ENCODE results near the gene CLK4.

CLK4 gene

GRCh38 chr5:178561746-178562264 lies 65.0 kb downstream of the CLK4 start:
- no peak overlapping the region for H3K4me3 ChIP-seq (ENCODE audit: low read length)
- no peaks in the 10 kb centered on the region for H3K36me3 ChIP-seq (ENCODE audit: control insufficient read depth, low read depth, low read length)
- no peak overlapping the region for H3K27ac ChIP-seq (ENCODE audit: low read length)
- no peak overlapping the region for H3K9ac ChIP-seq (ENCODE audit: low read length)
- H3K27me3 ChIP-seq (ENCODE audit: control insufficient read depth, insufficient read depth, low read length), result no peaks in the 10 kb centered on the region
- H3K9me3 ChIP-seq (ENCODE audit: control insufficient read depth, low read depth, low read length), result no peaks in the 10 kb centered on the region
- peaks cover 36% of the 10 kb centered on the region for H3K4me1 ChIP-seq (ENCODE audit: control insufficient read depth, low read depth, low read length)

GRCh38 chr5:178560911-178561310 lies 65.9 kb downstream of the CLK4 start:
- H3K4me1 ChIP-seq (ENCODE audit: control insufficient read depth, low read depth, low read length), result peaks cover 39% of the 10 kb centered on the region
- H3K9me3 ChIP-seq (ENCODE audit: control insufficient read depth, low read depth, low read length), result no peaks in the 10 kb centered on the region
- no peak overlapping the region for H3K9ac ChIP-seq (ENCODE audit: low read length)
- no peaks in the 10 kb centered on the region for H3K27me3 ChIP-seq (ENCODE audit: control insufficient read depth, insufficient read depth, low read length)
- H3K36me3 ChIP-seq (ENCODE audit: control insufficient read depth, low read depth, low read length), result no peaks in the 10 kb centered on the region
- no peak overlapping the region for H3K27ac ChIP-seq (ENCODE audit: low read length)
- no peak overlapping the region for H3K4me3 ChIP-seq (ENCODE audit: low read length)

GRCh38 chr5:178557416-178557815 lies 69.4 kb downstream of the CLK4 start:
- Histone ChIP-seq H3K27me3 (ENCODE audit: control insufficient read depth, insufficient read depth, low read length) (peaks cover 7% of the 10 kb centered on the region), H3K9ac (ENCODE audit: low read length) (no peak overlapping the region), H3K4me3 (ENCODE audit: low read length) (no peak overlapping the region), H3K4me1 (ENCODE audit: control insufficient read depth, low read depth, low read length) (peaks cover 35% of the 10 kb centered on the region), H3K9me3 (ENCODE audit: control insufficient read depth, low read depth, low read length) (no peaks in the 10 kb centered on the region), H3K27ac (ENCODE audit: low read length) (no peak overlapping the region), H3K36me3 (ENCODE audit: control insufficient read depth, low read depth, low read length) (no peaks in the 10 kb centered on the region)

GRCh38 chr5:178555771-178556211 lies 71.1 kb downstream of the CLK4 start:
- H3K27ac ChIP-seq (ENCODE audit: low read length), result peak overlapping the region; percentile 79
- no peaks in the 10 kb centered on the region for H3K9me3 ChIP-seq (ENCODE audit: control insufficient read depth, low read depth, low read length)

GRCh38 chr5:178555005-178555404 lies 71.8 kb downstream of the CLK4 start:
- H3K4me1 ChIP-seq (ENCODE audit: control insufficient read depth, low read depth, low read length), result peaks cover 19% of the 10 kb centered on the region

More at GRCh38 chr5:178555771-178556211, 71.1 kb downstream of the CLK4 start:
- no peak overlapping the region for H3K9ac ChIP-seq (ENCODE audit: low read length)
- peaks cover 7% of the 10 kb centered on the region for H3K27me3 ChIP-seq (ENCODE audit: control insufficient read depth, insufficient read depth, low read length)
- no peak overlapping the region for H3K4me3 ChIP-seq (ENCODE audit: low read length)
- peaks cover 25% of the 10 kb centered on the region for H3K4me1 ChIP-seq (ENCODE audit: control insufficient read depth, low read depth, low read length)
- no peaks in the 10 kb centered on the region for H3K36me3 ChIP-seq (ENCODE audit: control insufficient read depth, low read depth, low read length)

DNA sequence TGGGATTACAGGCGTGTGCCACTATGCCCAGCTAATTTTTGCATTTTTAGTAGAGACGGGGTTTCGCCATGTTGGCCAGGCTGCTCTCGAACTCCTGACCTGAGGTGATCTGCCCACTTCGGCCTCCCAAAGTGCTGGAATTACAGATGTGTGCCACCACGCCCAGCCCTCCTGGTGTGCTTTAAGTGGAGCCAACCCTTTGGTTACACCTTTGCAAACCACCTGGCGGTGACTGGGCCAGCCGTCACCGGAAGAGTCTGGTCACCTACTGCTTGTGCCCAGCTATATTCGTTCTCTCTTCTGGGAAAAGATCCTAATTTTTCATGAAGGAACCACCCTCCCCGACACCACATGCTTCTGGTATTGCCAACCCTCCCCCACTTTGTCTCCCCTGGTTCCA lies 72.5 kb downstream of the CLK4 start:
- no peaks in the 10 kb centered on the region for H3K9me3 ChIP-seq (ENCODE audit: control insufficient read depth, low read depth, low read length)
- peaks cover 19% of the 10 kb centered on the region for H3K4me1 ChIP-seq (ENCODE audit: control insufficient read depth, low read depth, low read length)
- H3K4me3 ChIP-seq (ENCODE audit: low read length), result no peak overlapping the region
- no peak overlapping the region for H3K9ac ChIP-seq (ENCODE audit: low read length)
- peaks cover 7% of the 10 kb centered on the region for H3K27me3 ChIP-seq (ENCODE audit: control insufficient read depth, insufficient read depth, low read length)
- no peak overlapping the region for H3K27ac ChIP-seq (ENCODE audit: low read length)
- no peaks in the 10 kb centered on the region for H3K36me3 ChIP-seq (ENCODE audit: control insufficient read depth, low read depth, low read length)

More at GRCh38 chr5:178555005-178555404, 71.8 kb downstream of the CLK4 start:
- peaks cover 7% of the 10 kb centered on the region for H3K27me3 ChIP-seq (ENCODE audit: control insufficient read depth, insufficient read depth, low read length)
- no peak overlapping the region for H3K4me3 ChIP-seq (ENCODE audit: low read length)
- peak overlapping the region; percentile 79 for H3K27ac ChIP-seq (ENCODE audit: low read length)
- H3K36me3 ChIP-seq (ENCODE audit: control insufficient read depth, low read depth, low read length), result no peaks in the 10 kb centered on the region
- no peaks in the 10 kb centered on the region for H3K9me3 ChIP-seq (ENCODE audit: control insufficient read depth, low read depth, low read length)
- H3K9ac ChIP-seq (ENCODE audit: low read length), result no peak overlapping the region

DNA sequence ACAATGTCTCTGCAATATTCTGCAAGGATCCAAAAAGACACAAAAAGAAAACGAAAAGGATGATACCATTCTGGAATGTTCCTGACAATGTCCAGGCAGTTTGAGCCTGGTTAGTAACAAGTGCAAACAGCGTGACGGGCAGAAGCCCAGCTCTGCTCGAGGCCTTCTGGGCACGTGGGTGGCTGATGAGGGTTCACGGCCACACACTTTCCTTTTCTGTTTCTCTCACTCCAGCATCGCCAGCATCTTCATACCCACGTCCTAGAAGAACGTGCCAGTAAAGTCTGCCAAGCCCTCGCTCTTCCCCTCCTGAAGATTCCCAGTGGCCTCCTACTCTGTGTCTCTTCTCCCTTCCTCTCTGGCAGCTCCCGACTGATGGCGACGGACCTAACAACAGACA lies 73.3 kb downstream of the CLK4 start:
- no peaks in the 10 kb centered on the region for H3K9me3 ChIP-seq (ENCODE audit: control insufficient read depth, low read depth, low read length)
- H3K4me1 ChIP-seq (ENCODE audit: control insufficient read depth, low read depth, low read length), result peaks cover 19% of the 10 kb centered on the region
- H3K27ac ChIP-seq (ENCODE audit: low read length), result no peak overlapping the region
- H3K27me3 ChIP-seq (ENCODE audit: control insufficient read depth, insufficient read depth, low read length), result peaks cover 7% of the 10 kb centered on the region
- no peaks in the 10 kb centered on the region for H3K36me3 ChIP-seq (ENCODE audit: control insufficient read depth, low read depth, low read length)
- H3K4me3 ChIP-seq (ENCODE audit: low read length), result no peak overlapping the region
- H3K9ac ChIP-seq (ENCODE audit: low read length), result no peak overlapping the region
